Measurements from ENCODE around the gene SULT2B1.

Gene SULT2B1

DNA sequence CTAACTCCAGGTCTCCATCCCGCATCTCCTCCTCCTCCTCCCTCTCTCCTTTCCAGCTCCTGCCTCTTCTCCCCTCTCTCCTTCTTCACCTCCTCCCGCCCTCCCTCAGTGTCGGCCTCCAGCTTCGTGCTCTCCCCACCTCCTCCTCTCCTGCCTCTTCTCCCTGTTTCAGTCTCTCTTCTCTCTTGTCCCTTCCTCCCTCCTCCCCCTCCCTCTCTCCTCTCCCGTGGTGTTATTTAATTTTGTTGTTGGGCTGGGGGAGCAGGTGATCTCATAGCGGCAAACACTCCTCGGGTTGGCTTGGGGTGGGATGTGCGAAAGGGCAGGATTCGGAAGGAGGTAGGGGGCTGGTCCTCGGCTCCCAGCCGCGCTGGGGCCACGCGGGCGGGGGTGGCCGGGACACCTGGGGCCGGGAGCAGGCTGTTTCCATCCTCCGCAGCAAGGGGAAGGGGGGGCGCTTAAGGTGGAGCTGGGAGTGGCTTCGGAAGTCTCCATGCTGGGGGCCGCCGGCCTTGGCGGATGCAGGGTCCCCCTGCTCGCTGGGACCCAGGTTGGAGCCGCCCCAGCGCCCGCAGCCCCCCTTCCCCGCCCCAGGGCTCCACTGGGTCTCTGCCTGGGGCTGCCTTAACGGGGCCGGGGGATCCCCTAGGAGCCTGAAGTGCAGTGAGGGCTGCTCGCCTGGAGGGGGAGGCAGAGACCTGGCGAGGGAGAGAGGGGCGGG lies 94.2 kb downstream of the SULT2B1 start, which contains the start of gene CA11:
TSS of gene CA11 (minus strand) at position 187 of the 721 bp plus-strand sequence. CDS start 555 bp downstream, outside the sequence.
- in situ Hi-C loops (cut with MboI; ENCODE audit: low sequenced_read_pairs): loop anchor here (25.0 kb wide), 1 partner anchor 316 kb away; the partner anchor contains the start of genes BAX and FTL

- in situ Hi-C loops (cut with MboI; ENCODE audit: low sequenced_read_pairs): loop anchor here (25.0 kb wide), 1 partner anchor 316 kb away; the partner anchor contains the start of genes BAX and FTL
These were observed 94.8 kb downstream of the SULT2B1 start for GRCh38 chr19:48646722-48647216.

- in situ Hi-C loops (cut with MboI; ENCODE audit: low sequenced_read_pairs): loop anchor here (25.0 kb wide), 1 partner anchor 314 kb away; the partner anchor contains the start of genes BAX and FTL
These were observed 96.2 kb downstream of the SULT2B1 start for GRCh38 chr19:48648134-48648533.

Measured in HL-60/S4 treated with retinoic acid at 250 ng/mL for 4 days and 3 days (cell line).